ENCODE measurements around the gene PLAAT5. TPM values are rescaled to one million over a fixed set of nuclear protein-coding genes. Genes with fewer than 3 reads are reported as not detected.

PLAAT5 gene
- total and polyA plus RNA-seq, 2 of the 4 experiments (the other 2 are of a cell fraction) = not detected

- Histone ChIP-seq H3K27me3 (ENCODE audit: control insufficient read depth, insufficient read depth, low read length) (peaks cover 2% of the 10 kb centered on the region), H3K56ac (ENCODE audit: extremely low read depth, insufficient read depth, low read length) (no peak overlapping the region), H3K27ac (ENCODE audit: insufficient read depth, low read length) (no peak overlapping the region), H3K36me3 (ENCODE audit: control insufficient read depth, insufficient read depth, low read length) (no peaks in the 10 kb centered on the region), H3K9me3 (ENCODE audit: control insufficient read depth, insufficient read depth, low read length) (no peaks in the 10 kb centered on the region), H3K79me1 (ENCODE audit: low read depth in 1 of 2, low read length in 2 of 2) (no peaks in the 10 kb centered on the region), H2BK15ac (ENCODE audit: low read depth, low read length) (no peak overlapping the region), H4K91ac (ENCODE audit: insufficient read depth, low read depth, low read length) (no peak overlapping the region), H4K20me1 (ENCODE audit: insufficient read depth, low read length) (no peaks in the 10 kb centered on the region), H2BK5ac (ENCODE audit: low read depth, low read length, poor library complexity, severe bottlenecking) (no peak overlapping the region), H2AK5ac (ENCODE audit: low read depth, low read length) (no peak overlapping the region), H3K4me3 (ENCODE audit: insufficient read depth, low read depth, low read length) (no peak overlapping the region), H3K14ac (replicated peaks; ENCODE audit: low read depth, low read length) (no peak overlapping the region), H4K5ac (ENCODE audit: low read depth, low read length) (no peak overlapping the region), H2BK120ac (ENCODE audit: low read depth, low read length) (no peak overlapping the region), H2BK20ac (ENCODE audit: low read depth, low read length) (no peak overlapping the region), H3K9ac (ENCODE audit: low read depth, low read length) (no peak overlapping the region), H2AFZ (replicated peaks; ENCODE audit: low read length, poor library complexity) (no peak overlapping the region), H3K4ac (ENCODE audit: low read depth, low read length) (no peak overlapping the region), H4K8ac (ENCODE audit: low read depth in 2 of 2, low read length in 2 of 2) (no peak overlapping the region), H3K18ac (ENCODE audit: low read depth, low read length) (no peak overlapping the region), H3K4me2 (ENCODE audit: low read depth, low read length) (no peak overlapping the region), H3K9me1 (ENCODE audit: insufficient read depth, low read length) (no peaks in the 10 kb centered on the region), H2AK9ac (replicated peaks; ENCODE audit: low read depth, low read length, poor library complexity) (no peak overlapping the region), H3K4me1 (ENCODE audit: control insufficient read depth, insufficient read depth, low read length) (no peaks in the 10 kb centered on the region), H3K23ac (ENCODE audit: low read depth, low read length) (no peak overlapping the region)
- in situ Hi-C loops (cut with MboI; ENCODE audit: low sequenced_read_pairs) (no loop called here), dilution Hi-C loops (cut with HindIII; ENCODE audit: low sequenced_read_pairs, unreplicated experiment) (no loop called here), intact Hi-C loops (cut with micrococcal nuclease) (no loop called here)
- BruUV-seq (replicated peaks) = no TSS peak
- ATAC-seq (ENCODE audit: low read depth) (no peak), DNase-seq (no peak)
- TF ChIP-seq MXI1 (IDR thresholded peaks at IDR 0.05; ENCODE audit: borderline replicate concordance, low read depth, low read length) (no peak), MAFK (IDR thresholded peaks at IDR 0.05; ENCODE audit: low read depth, low read length) (no peak)
- no CpG with 5 or more reads among the region's 3 CpGs for WGBS, 2 experiments (ENCODE audit: extremely low coverage in 2 of 2, insufficient read length in 1 of 2)
- CTCF ChIA-PET = interaction anchor here (0.8 kb wide), 1 partner anchor 9 kb away, joined by 3 read pairs; no protein-coding TSS in a partner anchor
- POLR2A ChIA-PET (ENCODE audit: unreplicated experiment) = no interaction called here
Measured at GRCh38 chr11:63470311-63470710, 20.7 kb downstream of the PLAAT5 start.
